Nephron (organoid): ENCODE results near the gene SLC9A9.
A peak's percentile ranks its signal among the peaks of the same experiment; 100 is the strongest.

ENCODE experiments used
- H3K27ac Mint-ChIP-seq, 3 experiments: 2 replicates each; pipeline ENCODE4 v1.8.0; 2020; ENCODE audit warnings: mixed read lengths in 3 of 3, mild to moderate bottlenecking in 2 of 3, moderate library complexity in 1 of 3
- H3K27me3 Mint-ChIP-seq: 2 replicates; pipeline ENCODE4 v1.8.0; 2021; ENCODE audit warnings: low read depth, mild to moderate bottlenecking, moderate library complexity, mixed read lengths
- H3K36me3 Mint-ChIP-seq: 2 replicates; pipeline ENCODE4 v1.8.0; 2020; ENCODE audit warnings: low read depth, mixed read lengths
- H3K4me1 Mint-ChIP-seq: 2 replicates; pipeline ENCODE4 v1.8.0; 2020; ENCODE audit warnings: mixed read lengths
- H3K4me3 Mint-ChIP-seq, 3 experiments: 2 replicates each; pipeline ENCODE4 v1.8.0; 2020; ENCODE audit warnings: mild to moderate bottlenecking in 3 of 3, mixed read lengths in 3 of 3, moderate library complexity in 2 of 3
- H3K9me3 Mint-ChIP-seq: 2 replicates; pipeline ENCODE4 v1.8.0; 2020; ENCODE audit warnings: mixed read lengths
- TF ChIP-seq, protein P1 (sequence below), 3 experiments: fragments of 200-600 bp; sonication (generic); IDR thresholded peaks; one replicate each; pipeline ENCODE4 v1.5.0; 2021; ENCODE audit warnings: antibody characterized with exemption in 3 of 3; ENCODE audit not compliant: unreplicated experiment in 3 of 3

Gene SLC9A9

DNA sequence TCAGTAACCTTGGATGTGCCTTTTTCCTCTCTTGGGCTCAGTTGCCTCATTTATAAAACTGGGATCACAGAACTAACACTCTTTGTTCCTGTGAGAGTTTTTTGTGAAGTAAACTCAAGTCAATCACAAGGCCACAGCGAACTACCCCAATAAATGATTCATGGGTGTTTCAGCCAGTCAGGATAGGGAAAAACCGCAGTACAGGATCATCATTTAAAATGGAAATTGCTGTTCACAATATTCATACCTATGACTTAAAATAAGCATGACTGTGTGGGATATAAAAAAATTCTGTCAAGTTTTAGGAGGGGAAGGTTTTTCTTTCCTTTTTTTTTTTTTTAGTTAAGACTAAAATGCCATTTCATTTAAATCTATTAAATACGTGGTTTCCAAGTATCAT is 490.6 kb downstream of the SLC9A9 start:
- Mint-ChIP-seq H3K36me3 (peaks cover 5% of the 10 kb centered on the region), H3K9me3 (no peaks in the 10 kb centered on the region), H3K4me3 (no peak overlapping the region), H3K27ac (no peak overlapping the region), H3K4me1 (peaks cover 6% of the 10 kb centered on the region), H3K27me3 (no peaks in the 10 kb centered on the region)
- TF ChIP-seq, protein P1, sequence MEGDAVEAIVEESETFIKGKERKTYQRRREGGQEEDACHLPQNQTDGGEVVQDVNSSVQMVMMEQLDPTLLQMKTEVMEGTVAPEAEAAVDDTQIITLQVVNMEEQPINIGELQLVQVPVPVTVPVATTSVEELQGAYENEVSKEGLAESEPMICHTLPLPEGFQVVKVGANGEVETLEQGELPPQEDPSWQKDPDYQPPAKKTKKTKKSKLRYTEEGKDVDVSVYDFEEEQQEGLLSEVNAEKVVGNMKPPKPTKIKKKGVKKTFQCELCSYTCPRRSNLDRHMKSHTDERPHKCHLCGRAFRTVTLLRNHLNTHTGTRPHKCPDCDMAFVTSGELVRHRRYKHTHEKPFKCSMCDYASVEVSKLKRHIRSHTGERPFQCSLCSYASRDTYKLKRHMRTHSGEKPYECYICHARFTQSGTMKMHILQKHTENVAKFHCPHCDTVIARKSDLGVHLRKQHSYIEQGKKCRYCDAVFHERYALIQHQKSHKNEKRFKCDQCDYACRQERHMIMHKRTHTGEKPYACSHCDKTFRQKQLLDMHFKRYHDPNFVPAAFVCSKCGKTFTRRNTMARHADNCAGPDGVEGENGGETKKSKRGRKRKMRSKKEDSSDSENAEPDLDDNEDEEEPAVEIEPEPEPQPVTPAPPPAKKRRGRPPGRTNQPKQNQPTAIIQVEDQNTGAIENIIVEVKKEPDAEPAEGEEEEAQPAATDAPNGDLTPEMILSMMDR (IDR thresholded peaks at IDR 0.05; ENCODE audit: unreplicated experiment in 3 of 3) = no peak

DNA sequence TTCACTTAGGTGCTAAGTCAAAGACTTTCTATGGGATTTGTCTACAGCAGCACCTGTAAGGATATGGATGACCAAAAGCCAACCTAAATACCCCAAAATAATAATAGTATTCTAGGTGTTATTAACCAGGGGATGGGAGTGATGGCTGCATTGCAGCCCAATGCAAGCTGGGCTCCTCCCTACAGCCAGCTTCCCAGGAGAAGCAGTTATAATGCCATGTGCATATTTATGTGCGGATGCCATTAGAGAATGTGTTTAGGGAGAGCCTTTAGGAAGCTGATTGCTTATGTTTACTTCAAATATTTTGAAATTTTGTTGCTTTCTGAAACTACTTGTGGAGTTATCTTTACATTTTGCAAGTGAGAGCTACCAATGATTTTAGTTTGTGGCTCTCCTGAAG is 491.4 kb downstream of the SLC9A9 start:
- H3K27me3 Mint-ChIP-seq = no peaks in the 10 kb centered on the region
- TF ChIP-seq, protein P1 (IDR thresholded peaks at IDR 0.05; ENCODE audit: unreplicated experiment in 3 of 3) = no peak
- no peaks in the 10 kb centered on the region for H3K9me3 Mint-ChIP-seq

DNA sequence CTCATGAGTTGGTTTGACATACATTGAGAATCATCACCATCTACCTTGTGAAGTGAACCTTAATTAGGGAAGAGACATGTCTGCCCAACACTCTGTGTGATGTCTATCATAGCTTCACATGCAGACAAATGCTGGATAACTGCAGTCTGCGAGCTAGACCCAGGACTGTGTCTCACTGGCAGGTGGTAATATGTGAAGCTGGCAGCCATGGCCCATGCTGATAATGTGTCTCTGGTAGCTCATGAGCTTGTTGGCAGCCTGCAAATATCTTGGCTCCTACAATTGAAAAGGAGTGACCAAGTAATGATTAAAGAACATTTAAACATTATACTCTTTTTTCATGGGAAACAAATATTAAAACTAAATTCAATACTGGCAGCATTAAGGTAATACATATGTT is 493.9 kb downstream of the SLC9A9 start:
- H3K36me3 Mint-ChIP-seq = no peaks in the 10 kb centered on the region
- no peak overlapping the region for H3K27ac Mint-ChIP-seq
- H3K4me3 Mint-ChIP-seq = no peak overlapping the region
- no peaks in the 10 kb centered on the region for H3K27me3 Mint-ChIP-seq
- no peaks in the 10 kb centered on the region for H3K9me3 Mint-ChIP-seq
- TF ChIP-seq, protein P1 (IDR thresholded peaks at IDR 0.05; ENCODE audit: unreplicated experiment in 3 of 3) = no peak
- H3K4me1 Mint-ChIP-seq = peaks cover 21% of the 10 kb centered on the region

More for the DNA sequence above, 491.4 kb downstream of the SLC9A9 start:
- H3K4me1 Mint-ChIP-seq = peaks cover 13% of the 10 kb centered on the region
- H3K36me3 Mint-ChIP-seq = no peaks in the 10 kb centered on the region
- H3K27ac Mint-ChIP-seq = no peak overlapping the region
- H3K4me3 Mint-ChIP-seq = no peak overlapping the region

DNA sequence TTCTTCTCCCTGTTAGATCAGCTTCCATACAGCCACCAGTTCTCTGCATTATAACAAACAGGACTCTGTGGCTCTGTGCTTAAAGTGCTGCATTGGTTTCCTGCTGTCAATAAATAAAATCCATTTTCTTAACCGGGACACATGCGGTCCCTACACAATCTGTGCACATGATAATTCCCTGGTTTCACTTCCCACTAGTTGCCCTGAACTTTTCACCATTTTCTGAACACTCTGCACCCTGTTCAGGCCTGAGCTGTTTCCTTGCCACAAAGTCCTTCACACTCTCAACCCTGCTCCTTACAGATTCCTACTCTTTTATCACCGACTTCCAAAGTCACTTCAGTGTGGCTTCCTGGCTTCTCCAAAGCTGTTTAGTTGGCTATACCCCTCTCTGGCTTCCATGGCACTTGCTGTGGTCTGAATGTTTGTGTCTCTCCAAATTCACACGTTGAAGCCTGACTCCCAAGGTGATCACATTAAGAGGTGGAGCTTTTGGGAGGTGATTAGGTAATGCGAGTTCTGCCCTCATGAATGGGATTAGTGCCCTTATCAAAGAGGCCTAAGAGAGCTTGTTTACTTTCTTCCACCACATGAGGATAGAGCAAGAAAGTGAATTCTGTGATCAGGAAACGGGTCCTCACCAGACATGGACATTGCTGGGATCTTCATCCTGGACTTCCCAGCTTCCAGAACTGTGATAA is 495.3 kb downstream of the SLC9A9 start:
- H3K9me3 Mint-ChIP-seq = no peaks in the 10 kb centered on the region
- no peaks in the 10 kb centered on the region for H3K36me3 Mint-ChIP-seq
- no peaks in the 10 kb centered on the region for H3K27me3 Mint-ChIP-seq
- H3K4me1 Mint-ChIP-seq = peaks cover 21% of the 10 kb centered on the region
- TF ChIP-seq, protein P1 (IDR thresholded peaks at IDR 0.05; ENCODE audit: unreplicated experiment in 3 of 3) = no peak
- H3K4me3 Mint-ChIP-seq = no peak overlapping the region
- H3K27ac Mint-ChIP-seq = peak overlapping the region in 2 of 3 experiments; percentile 26 to 55

GRCh38 chr3:143351895-143352608 is 496.2 kb downstream of the SLC9A9 start:
- Mint-ChIP-seq H3K9me3 (no peaks in the 10 kb centered on the region), H3K27me3 (no peaks in the 10 kb centered on the region), H3K4me3 (no peak overlapping the region), H3K36me3 (no peaks in the 10 kb centered on the region), H3K4me1 (peaks cover 21% of the 10 kb centered on the region), H3K27ac (peak overlapping the region in 2 of 3 experiments; percentile 38 to 62)
- TF ChIP-seq, protein P1 (IDR thresholded peaks at IDR 0.05; ENCODE audit: unreplicated experiment in 3 of 3) = no peak
